ENCODE results near the gene KNSTRN. TPM values are rescaled to one million over a fixed set of nuclear protein-coding genes. Genes with fewer than 3 reads are reported as not detected.

Gene KNSTRN
- total and polyA plus RNA-seq, 2 of the 8 experiments (the other 6 are each of a cell fraction or from before 2014, with no cell fraction given) = 25.1 to 79.4 TPM

DNA sequence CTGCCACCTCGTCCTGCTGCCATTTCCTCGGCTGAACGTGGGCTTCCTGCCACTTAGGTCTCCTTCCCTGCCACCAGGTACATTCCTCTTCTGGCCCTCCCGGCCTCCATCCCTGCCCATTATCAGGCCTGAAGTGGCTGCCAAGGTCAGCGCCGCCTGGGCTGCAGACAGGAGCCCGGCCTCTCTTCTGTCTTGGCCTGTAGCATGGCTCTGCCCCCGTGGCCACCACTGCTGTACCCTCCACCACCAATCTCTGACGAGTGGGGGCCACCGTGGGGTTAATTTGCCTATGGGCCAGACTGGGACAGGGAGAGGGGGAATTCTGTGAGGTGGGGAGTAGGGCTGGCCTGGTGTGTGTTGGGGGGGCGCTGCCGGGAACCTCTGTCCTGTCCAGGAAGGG, 56.2 kb downstream of the KNSTRN start:
- Histone ChIP-seq H3K4me2 (ENCODE audit: insufficient read depth in 1 of 2, low read depth in 2 of 2, low read length in 2 of 2) (peak overlapping the region; percentile 98 to 100), H3K23ac (ENCODE audit: insufficient read length) (no peak overlapping the region), H2AFZ (ENCODE audit: low read length) (no peak overlapping the region), H4K91ac (replicated peaks; ENCODE audit: insufficient read length, low read length) (peak overlapping the region; percentile 92), H3K4me1 (replicated peaks in 1 of 4; ENCODE audit: control insufficient read depth in 3 of 4, insufficient read depth in 4 of 4, low read length in 3 of 4) (peaks cover 15 to 47% (median 36%) of the 10 kb centered on the region in 4 experiments), H3K36me3 (ENCODE audit: control insufficient read depth in 2 of 4, insufficient read depth in 4 of 4, low read length in 3 of 4) (0 out of 8 replicates have a peak, but pooled peaks cover 0 to 2% (median 0%) of the 10 kb centered on the region in 4 experiments), H2BK5ac (ENCODE audit: low read depth, low read length) (peak overlapping the region; percentile 93; the same call in 1 of the 2 replicates), H2BK20ac (ENCODE audit: low read length) (0 out of 2 replicates have a peak overlapping the region, but pooled peaks have one; percentile 34), H2AK5ac (ENCODE audit: low read depth, low read length) (peak overlapping the region; percentile 66; the same call in 1 of the 2 replicates), H3K27me3 (replicated peaks in 1 of 4; ENCODE audit: control insufficient read depth in 3 of 4, extremely low read depth in 1 of 4, insufficient read depth in 3 of 4, low read length in 3 of 4) (peaks cover 0 to 26% (median 15%) of the 10 kb centered on the region in 4 experiments; a peak in 5 of 7 replicates), H3K79me2 (ENCODE audit: control insufficient read depth in 1 of 2, insufficient read depth in 2 of 2, low read length in 2 of 2) (peaks cover 16 to 35% of the 10 kb centered on the region in 2 experiments), H2BK120ac (replicated peaks; ENCODE audit: low read depth, low read length) (no peak overlapping the region), H3K79me1 (ENCODE audit: low read depth, low read length) (peaks cover 7% of the 10 kb centered on the region; the same call in 1 of the 2 replicates), H3K14ac (ENCODE audit: insufficient read length) (no peak overlapping the region), H3K27ac (ENCODE audit: low read depth, low read length) (no peak overlapping the region), H3K9me3 (ENCODE audit: insufficient read depth in 2 of 2, low read depth in 1 of 2, low read length in 1 of 2) (no peaks in the 10 kb centered on the region), H3K4ac (replicated peaks; ENCODE audit: insufficient read length, low read depth, low read length) (peak overlapping the region; percentile 75), H4K5ac (ENCODE audit: insufficient read length, low read depth, low read length) (peak overlapping the region; percentile 10), H2BK15ac (ENCODE audit: low read length) (peak overlapping the region; percentile 95), H3K4me3 (ENCODE audit: extremely low read depth in 1 of 4, insufficient read depth in 2 of 4, low read depth in 3 of 4, low read length in 4 of 4) (peak overlapping the region in 2 of 4 experiments; percentile 78 to 97; a peak in 4 of 8 replicates), H3K56ac (replicated peaks; ENCODE audit: insufficient read length, low read depth, low read length) (peak overlapping the region; percentile 17), H3K23me2 (ENCODE audit: low read depth, low read length) (peaks cover 26% of the 10 kb centered on the region), H3K18ac (ENCODE audit: extremely low read depth, low read length) (peak overlapping the region; percentile 71), H3K9ac (replicated peaks in 1 of 4; ENCODE audit: extremely low read depth in 1 of 4, low read depth in 3 of 4, low read length in 3 of 4) (no peak overlapping the region; a peak in 2 of 7 replicates), H4K20me1 (replicated peaks in 1 of 2; ENCODE audit: control insufficient read depth in 1 of 2, insufficient read depth in 2 of 2, low read length in 2 of 2) (peaks cover 15 to 16% of the 10 kb centered on the region in 2 experiments), H2BK12ac (ENCODE audit: low read depth, low read length) (peak overlapping the region; percentile 92; the same call in 1 of the 2 replicates), H4K8ac (ENCODE audit: extremely low read depth, insufficient read depth, low read length) (peak overlapping the region; percentile 6; the same call in 1 of the 2 replicates)
- DNase-seq (ENCODE audit: low read depth in 1 of 2, low spot score in 2 of 2) (no peak), FAIRE-seq (no peak)
- CTCF ChIA-PET (ENCODE audit: partially characterized antibody) = interaction anchor here (1.0 to 2.2 kb wide), 2 partner anchors 18 to 72 kb away, joined by 3 to 6 read pairs; no protein-coding TSS in a partner anchor
- TF ChIP-seq HDAC2 (IDR thresholded peaks at IDR 0.05; ENCODE audit: borderline replicate concordance in 1 of 2, low read depth in 2 of 2, low read length in 2 of 2) (no peak), POLR2A (IDR thresholded peaks at IDR 0.05; ENCODE audit: control extremely low read depth in 1 of 2, low read depth in 2 of 2, low read length in 2 of 2) (no peak), KDM5A (IDR thresholded peaks at IDR 0.05; ENCODE audit: low read length) (no peak)
- POLR2A ChIA-PET (ENCODE audit: partially characterized antibody) = interaction anchor here (0.5 to 3.3 kb wide), 12 partner anchors 9 to 492 kb away, joined by 3 to 36 read pairs (median 4); partner anchors contain the start of genes CHST14, IVD and SPINT1
- 58% methylated on average over 12 of the region's 12 CpGs; no CpG with 5 or more reads in 1 of the 2 experiments for WGBS, 2 experiments (ENCODE audit: extremely low coverage in 1 of 2, insufficient coverage in 1 of 2, insufficient read length in 1 of 2, insufficient replicate concordance in 2 of 2, low coverage in 1 of 2, low lambda C conversion rate in 2 of 2, missing lambda C conversion rate in 1 of 2)

Data from H1 (cell line).